SKM-1 treated with dmso at 0.1 percent for 144 hours (cell line): ENCODE data around the gene MCF2L2.

ENCODE experiments used
- DNase-seq: peaks from one replicate; lab custom pipeline; 2025; ENCODE audit not compliant: unreplicated experiment; lab: John Stamatoyannopoulos, UW

Gene MCF2L2

GRCh38 chr3:183149915-183150750 is 278.3 kb downstream of the MCF2L2 start:
- DNase-seq, result peak; percentile 38

DNA sequence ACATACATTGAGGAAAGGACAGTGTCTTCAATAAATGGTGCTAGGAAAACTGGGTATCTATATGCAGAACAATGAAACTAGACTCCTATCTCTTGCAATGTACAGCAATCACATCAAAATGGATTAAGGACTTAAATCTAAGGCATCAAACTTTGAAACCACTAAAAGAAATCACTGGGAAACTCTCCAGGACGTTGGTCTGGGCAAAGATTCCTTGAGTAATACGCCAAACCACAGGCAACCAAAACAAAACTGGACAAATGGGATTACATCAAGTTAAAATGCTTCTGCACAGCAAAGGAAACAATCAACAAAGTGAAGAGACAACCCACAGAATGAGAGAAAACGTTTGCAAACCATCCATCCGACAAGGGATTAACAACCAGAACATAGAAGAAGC is 280.4 kb downstream of the MCF2L2 start:
- no peak for DNase-seq

GRCh38 chr3:183144363-183144762 is 284.1 kb downstream of the MCF2L2 start:
- DNase-seq, result no peak

DNA sequence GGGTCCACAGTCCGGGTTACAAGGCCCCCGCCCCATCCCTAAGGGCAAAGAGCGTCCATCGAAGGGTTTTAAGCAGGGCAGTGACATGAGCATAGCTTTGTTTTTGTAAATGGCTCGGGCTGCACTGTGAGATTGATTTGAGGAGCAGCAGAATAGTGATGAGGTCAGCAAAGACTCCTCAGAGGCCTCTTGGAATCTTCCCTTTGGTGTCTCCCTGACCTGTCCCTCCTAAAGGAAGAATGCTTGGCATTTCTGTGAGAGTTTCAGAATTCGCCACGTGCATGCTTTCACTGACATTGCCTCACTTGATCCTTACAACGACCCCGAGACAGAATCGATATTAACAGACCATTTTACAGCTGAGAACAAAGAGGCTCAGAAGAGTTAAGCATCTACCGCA is 286.2 kb downstream of the MCF2L2 start:
- no peak for DNase-seq

- no peak for DNase-seq
Observed at GRCh38 chr3:183134844-183135243, 293.6 kb downstream of the MCF2L2 start.

DNA sequence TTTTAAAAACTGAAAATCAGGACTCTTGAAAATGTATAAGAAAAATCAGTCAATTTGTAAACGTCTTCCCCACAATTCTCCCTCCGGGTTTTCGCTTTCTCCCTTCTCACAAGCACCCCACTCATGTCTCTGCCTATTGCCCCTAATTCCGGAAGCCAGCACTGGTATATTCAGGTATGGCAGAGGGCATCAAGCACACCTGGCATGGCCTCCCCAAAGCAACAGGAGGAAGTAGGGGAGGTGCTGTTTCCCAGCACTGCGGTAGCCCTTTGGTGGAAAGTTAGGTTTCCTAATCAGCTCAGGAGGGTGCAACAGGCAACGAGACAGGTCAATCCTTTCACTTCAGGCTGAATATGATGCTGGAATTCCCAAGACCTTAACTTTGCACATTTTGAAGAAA is 296.0 kb downstream of the MCF2L2 start:
- no peak for DNase-seq

DNA sequence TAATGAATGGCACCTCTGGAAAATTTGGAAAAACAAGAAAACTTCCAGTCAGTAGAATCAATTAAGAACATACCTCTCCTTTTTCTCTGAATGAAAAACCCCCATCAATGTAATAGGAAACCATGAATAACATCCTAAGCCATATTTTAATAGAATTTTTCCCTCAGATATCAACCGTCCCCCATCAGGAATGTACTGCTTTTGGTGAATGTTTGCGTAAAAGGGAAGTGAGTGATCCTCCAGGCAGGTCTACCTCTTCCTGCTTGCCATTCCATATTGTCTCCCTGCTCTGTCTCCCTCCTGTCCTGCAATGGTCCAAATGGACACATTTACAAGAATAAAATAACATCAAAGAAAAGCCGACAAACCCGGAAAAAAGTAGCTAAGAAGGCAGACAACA is 296.7 kb downstream of the MCF2L2 start:
- no peak for DNase-seq

DNA sequence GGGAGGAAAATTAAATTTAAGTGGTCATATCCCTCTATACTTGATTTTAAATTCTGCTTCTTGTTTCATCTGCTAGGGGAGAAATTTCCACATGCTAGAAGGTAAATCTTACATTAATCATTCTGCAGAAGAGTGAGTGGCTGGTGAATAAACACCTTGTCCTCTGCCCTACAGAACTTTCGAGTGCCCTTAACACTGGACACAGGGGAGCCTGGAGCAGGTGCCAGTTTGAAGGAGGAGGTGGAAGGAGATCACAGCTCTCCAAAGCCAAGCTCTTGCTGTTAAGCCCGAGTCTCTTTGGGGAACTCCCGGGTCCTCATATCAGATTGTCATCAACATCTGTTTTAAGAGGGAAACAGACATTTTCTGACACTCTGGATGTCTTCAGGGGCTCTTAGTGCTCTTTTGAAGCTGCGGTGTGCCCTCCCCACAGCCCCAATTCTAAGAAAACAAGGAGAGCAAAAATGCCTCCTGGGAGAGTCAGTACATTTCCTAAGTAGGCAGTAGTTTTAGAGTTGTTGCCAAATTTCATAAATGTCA is 297.2 kb downstream of the MCF2L2 start:
- no peak for DNase-seq

GRCh38 chr3:183129243-183129642 is 299.2 kb downstream of the MCF2L2 start:
- DNase-seq, result no peak

DNA sequence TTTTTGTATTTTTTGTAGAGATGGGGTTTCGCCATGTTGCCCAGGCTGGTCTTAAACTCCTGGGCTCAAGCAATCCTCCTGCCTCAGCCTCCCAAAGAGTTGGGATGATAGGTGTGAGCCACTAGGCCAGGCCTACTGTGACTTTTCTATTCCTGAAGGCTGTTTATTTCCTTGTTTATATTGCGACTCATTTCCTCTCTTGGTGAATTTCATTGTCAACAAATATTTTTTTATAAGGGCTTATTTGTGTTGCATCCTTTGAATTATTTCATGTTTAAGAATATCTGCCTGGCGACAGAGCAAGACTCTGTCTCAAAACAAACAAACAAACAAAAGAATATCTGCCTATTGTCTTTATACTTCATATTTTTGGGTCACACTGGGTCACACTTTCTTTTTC is 299.7 kb downstream of the MCF2L2 start:
- DNase-seq, result no peak
